Cortex of kidney (tissue), 1 donor: Measurements from ENCODE around the gene GFAP.

Experiments
- DNase-seq: peaks from one replicate; lab custom pipeline; 2025; lab: John Stamatoyannopoulos, UW

GFAP gene

DNA sequence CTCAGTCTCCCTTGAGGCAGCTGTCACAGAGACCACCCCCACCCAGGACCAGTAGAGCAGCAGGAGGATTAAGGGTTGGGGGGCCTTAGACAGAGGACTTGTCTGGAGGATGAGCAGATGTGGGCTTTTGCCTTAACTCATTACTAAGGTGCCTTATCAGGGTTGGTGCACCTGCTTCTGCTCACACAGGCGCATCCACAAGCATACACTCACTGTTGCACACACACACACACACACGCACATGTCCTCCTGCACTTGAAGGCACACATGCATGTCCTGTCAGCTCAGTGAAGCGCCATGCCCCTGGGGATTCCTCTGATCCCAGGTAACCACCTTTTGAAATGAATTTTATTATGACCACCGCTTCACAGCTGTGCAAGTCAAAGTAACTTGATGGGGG lies 1.2 kb downstream of the GFAP start:
- no peak for DNase-seq

GRCh38 chr17:44913676-44914075 lies 1.6 kb downstream of the GFAP start:
- DNase-seq, result no peak

DNA sequence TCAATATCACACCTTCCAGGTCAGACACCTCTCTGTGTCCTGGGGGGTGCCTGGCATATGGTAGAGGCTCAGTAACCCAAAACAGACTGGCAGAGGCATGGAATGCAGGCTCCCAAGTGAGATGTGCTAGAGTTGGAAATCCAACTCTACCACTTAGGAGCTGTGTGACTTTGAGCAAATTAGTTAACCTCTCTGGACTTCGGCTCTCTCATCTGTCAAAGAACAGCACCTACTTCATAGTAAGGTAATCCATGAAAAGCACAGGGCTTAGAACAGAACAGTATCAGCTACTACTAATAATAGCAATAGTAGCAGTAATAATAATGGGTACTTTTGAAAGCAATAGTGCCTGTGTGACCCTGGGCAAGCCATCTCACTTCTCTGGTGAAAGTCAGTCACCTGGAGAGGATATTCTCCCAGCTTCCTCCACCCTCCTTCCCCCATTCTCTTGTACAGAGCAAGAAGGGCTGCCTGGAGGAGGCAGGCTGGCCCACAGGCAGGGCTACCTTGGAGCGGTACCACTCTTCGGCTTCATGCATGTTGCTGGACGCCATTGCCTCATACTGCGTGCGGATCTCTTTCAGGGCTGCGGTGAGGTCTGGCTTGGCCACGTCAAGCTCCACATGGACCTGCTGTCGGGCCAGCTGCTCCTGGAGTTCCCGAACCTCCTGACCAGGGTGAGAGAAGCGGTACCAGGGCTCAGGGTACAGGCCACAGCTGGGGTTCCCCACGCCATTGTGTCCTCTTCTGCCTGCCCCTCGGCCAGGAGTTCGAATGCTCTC lies 2.3 kb downstream of the GFAP start:
- no peak for DNase-seq

DNA sequence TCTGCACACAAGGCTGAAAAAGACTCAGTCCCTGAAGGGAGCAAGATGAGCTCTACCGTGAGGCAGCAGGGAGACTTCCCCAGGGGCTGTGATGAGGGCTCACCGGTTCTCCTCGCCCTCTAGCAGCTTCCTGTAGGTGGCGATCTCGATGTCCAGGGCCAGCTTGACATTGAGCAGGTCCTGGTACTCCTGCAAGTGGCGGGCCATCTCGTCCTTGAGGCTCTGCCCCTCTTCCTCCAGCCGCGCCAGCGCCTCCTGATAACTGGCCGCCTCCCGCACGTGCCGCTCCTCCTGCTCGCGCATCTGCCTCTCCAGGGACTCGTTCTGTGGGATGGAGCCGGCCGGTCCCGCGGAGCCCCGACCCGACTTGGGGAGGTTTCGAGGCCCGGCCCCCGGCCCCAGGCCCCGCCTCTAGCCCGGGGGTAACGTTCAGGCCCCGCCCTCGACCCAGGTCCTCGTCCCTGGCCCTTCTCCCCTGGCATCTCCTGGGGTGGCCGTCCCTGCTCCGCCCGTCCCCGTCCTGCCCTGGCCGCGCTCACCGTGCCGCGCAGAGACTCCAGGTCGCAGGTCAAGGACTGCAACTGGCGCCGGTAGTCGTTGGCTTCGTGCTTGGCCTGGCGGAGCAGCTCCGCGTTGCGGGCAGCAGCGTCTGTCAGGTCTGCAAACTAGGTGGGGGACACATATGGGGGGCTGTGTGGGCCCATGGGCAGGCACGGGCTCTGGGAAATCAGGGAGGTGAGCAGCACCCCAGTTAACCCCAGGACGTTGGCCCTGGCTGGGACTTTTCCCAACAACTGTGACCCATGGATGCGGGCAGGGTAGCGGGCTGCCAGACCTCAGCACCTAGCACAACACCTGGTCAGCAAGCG lies 3.9 kb downstream of the GFAP start:
- DNase-seq, result no peak

DNA sequence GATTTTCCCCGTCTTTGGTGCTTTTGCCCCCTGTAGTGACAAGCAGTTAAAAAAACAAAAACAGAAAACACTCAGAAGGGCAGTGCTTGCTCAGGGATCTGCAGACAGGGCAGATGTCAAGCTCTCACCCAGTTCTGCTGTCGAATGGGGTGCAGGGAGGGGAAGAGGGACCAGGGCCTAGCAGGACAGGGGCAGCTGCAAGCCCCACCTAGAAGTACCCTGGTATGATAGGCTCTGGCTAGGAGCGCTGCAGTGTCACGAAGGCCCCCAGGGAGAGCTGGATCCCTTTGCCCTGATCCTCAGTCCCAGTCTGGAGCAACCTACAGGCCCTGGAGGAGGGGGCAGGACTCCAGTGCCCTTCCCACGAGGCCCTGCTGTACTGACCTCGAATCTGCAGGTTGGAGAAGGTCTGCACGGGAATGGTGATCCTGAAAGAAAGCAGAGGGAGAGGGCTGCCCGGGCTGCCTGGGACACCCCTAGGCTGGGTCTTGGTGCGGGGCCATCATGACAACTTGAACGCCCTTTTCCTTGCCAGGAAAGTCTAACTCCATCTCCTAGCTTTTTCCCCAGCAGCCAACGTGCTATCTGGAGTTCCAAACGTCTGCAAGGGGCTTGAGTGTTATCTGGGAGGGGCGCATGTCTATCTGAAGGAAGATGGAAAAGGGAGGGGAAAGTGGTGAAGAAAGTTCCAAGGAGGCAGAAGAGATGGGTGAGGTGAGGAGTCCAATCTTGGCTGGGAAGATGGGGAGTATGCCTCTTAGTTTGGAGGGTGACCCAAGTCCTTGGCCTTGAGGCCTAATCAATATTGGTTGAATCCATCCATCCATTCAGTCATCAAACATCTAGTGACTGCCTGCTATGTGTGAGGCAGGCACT lies 4.8 kb downstream of the GFAP start:
- DNase-seq, result no peak

GRCh38 chr17:44909681-44910144 lies 5.6 kb downstream of the GFAP start:
- no peak for DNase-seq

DNA sequence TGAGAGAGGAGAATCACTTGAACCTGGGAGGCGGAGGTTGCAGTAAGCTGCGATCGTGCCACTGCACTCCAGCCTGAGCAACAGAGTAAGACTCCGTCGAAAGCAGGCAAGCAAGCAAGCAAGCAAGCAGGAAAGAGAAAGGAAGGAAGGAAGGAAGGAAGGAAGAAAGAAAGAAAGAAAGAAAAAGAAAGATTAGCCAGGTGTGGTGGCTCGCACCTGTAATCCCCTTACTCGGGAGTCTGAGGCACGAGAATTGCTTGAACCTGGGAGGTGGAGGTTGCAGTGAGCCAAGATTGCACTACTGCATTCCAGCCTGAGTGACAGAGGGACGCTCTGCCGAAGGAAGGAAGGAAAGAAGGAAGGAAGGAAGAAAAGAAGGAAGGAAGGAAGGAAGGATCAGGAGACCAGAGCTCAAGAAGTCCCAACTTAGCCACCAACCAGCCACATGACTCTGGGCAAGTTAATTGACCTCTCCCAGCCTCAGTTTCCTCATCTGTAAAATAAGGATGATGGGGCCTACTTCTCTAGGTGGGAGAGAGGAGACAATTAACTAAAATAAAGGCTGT lies 6.5 kb downstream of the GFAP start:
- no peak for DNase-seq

DNA sequence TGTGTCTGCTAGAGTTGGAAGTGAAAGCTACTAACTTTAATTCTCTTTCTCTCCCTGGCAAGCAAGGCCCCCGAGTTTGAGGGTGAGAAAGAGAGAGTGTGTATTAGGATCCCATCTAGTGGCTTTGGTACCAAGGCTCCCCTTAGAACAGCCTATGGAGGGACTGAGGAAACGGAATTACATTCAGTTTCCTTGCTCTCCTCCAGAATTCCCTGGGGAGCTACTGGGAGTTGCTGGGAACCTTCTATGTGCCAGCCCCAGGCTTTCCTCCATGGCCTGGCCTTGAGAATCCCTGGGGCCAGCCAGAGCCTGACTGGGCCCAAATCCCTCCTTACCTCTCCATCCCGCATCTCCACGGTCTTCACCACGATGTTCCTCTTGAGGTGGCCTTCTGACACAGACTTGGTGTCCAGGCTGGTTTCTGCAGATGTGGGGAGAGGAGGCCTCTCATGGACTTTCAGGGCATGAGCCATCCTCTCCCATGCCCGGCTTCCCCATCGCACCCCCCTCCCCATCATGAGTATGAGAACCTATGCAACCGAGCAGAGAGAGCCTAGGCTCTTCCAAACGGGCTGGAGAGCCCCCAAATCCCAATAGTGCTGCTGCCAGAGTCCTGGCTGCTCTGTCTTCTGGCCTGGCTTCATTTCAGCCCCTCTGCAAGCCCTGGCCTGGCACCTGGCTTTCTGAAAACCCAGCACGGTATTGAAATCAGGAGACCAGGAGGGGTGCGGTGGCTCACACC lies 7.4 kb downstream of the GFAP start:
- DNase-seq, result no peak

DNA sequence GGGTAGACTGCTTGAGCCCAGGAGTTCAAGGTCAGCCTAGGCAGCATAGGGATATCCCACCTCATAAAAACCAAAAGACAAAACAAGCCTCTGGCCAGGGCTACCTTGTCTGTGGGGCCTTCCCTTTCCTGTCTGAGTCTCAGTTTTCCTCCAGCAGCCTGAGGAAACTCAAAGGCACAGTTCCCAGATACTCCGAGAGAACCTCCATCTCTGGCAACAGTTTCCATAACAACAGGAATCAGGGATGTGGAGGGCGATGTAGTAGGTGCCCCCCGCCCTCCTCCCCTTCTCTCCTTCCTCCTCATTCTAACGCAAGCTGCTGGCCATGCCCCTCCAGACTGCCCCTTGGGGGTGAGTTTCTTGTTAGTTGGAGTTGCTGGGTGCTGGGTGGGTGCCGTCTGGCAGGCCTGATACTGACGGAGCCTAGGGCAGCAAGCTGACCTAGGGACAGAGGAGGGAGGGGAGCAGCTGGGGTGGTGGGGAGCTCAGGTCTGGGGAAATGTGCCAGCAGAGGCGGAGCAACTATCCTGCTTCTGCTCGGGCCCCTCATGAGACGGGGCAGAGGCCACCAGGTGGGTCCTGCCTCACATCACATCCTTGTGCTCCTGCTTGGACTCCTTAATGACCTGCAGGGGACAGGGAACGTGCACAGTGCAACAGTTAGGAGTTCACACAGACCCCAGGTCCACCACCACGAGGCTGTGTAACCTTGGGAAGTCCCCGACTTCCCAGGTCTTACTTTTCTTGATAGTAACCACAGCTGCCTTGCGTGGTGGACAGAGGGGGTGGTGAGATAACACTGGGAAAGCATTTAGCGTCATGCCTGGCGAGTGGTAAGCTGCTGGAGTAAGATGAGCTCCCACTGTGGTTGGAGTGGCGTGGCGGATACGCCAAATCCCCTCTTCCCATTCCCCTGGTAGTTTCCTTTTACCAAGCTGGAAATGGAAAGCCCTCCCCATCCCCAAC lies 8.3 kb downstream of the GFAP start:
- DNase-seq, result no peak

DNA sequence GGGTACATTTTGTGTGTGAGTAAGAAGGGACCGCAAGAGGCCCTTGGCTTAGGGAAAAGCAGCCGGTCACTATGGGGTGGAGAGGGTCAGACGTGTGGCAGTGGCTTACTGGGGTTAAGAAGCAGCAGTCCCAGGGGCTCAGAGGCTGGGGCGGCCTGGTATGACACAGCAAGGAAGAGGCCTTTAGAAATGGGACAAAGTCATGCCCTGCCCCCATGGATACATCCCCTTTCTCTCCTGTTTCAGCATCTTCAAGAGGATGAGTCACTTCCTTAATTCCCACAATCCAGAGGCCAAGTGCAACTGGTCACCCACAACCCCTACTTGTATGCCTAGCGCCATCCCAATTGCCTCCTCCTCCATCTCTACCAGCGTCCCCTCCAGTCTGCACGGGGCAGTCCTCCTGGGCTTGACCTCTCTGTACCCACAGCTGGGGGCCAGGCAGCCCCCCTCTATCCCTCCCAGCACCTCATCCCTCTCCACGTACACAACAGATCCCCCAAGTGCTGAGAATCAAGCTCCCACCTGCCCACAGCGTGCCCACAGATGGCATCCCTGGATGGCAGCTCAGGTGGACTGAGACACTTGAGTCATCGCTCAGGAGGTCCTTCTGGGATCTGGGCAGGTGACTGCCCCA lies 9.2 kb downstream of the GFAP start:
- DNase-seq, result no peak

GRCh38 chr17:44905006-44906000 lies 10.0 kb downstream of the GFAP start:
- DNase-seq, result no peak

- no peak for DNase-seq
Measured at GRCh38 chr17:44904001-44904984, 11.0 kb downstream of the GFAP start.

- DNase-seq, result no peak
Measured at GRCh38 chr17:44903012-44903685, 12.2 kb downstream of the GFAP start.

DNA sequence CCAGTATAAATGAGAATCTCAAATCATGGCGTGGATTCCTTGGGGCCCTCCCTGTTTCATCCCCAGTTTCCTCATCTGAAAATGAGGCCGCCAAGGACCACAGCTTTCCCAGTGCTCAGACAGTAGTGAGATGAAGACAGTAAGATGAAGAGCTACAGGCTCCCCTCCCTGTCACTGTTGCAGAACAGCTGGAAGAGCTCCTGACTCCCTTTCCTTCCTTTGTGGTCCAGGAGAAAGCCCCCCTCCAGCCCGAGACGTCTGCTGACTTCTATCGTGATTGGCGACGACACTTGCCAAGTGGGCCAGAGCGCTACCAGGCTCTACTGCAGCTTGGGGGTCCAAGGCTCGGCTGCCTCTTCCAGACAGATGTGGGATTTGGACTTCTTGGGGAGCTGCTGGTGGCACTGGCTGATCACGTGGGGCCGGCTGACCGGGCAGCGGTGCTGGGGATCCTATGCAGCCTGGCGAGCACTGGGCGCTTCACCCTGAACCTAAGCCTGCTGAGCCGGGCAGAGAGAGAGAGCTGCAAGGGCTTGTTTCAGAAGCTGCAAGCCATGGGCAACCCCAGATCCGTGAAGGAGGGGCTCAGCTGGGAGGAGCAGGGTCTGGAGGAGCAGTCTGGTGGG lies 13.1 kb downstream of the GFAP start:
- no peak for DNase-seq

DNA sequence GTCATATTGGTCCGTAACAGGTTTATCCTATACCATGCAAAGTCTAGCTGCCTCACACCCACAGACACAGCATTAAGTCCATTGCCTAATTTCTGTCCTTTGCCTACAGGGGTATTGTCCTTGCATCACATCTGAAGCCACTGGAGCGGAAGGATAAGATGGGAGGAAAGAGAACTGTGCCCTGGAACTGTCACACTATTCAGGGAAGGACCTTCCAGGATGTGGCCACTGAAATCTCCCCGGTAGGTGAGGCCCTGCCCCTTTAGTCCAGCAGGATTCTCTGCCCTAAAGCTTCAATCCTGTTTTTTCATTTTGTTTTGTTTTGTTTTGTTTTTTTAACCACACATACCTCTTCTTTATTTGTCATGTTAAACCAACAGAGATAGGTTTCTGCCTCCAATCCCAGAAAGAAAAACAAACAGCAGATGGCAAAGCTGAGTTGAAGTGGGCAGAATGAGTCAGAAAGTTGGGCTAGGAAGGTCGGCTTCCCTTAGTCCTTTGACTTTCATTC lies 13.8 kb downstream of the GFAP start:
- no peak for DNase-seq

DNA sequence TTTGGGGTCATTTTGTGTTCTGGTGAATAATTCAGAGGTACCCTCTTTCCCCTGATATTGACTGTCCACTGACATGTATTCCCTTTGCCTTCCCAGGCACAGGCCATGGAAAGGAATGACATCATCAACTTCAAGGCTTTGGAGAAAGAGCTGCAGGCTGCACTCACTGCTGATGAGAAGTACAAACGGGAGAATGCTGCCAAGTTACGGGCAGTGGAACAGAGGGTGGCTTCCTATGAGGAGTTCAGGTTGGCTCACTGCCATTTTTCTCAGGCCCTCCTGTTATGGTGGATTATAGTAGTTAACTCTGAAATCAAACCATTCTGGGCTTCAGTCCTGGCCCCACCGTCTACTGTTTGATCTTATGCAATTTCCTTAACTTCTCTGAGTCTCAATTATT lies 14.4 kb downstream of the GFAP start:
- DNase-seq, result no peak
